NCI-H2196 (cell line): Measurements from ENCODE around the gene MPHOSPH10.
"Not testable (repeated sequence)": the region's sequence is repeated elsewhere in the genome, so short reads cannot be mapped to it uniquely, and the experiment has no call there.

ENCODE experiments used
- DNase-seq: peaks from one replicate; lab custom pipeline; 2025; ENCODE audit not compliant: unreplicated experiment; lab: John Stamatoyannopoulos, UW

Gene MPHOSPH10, protein sequence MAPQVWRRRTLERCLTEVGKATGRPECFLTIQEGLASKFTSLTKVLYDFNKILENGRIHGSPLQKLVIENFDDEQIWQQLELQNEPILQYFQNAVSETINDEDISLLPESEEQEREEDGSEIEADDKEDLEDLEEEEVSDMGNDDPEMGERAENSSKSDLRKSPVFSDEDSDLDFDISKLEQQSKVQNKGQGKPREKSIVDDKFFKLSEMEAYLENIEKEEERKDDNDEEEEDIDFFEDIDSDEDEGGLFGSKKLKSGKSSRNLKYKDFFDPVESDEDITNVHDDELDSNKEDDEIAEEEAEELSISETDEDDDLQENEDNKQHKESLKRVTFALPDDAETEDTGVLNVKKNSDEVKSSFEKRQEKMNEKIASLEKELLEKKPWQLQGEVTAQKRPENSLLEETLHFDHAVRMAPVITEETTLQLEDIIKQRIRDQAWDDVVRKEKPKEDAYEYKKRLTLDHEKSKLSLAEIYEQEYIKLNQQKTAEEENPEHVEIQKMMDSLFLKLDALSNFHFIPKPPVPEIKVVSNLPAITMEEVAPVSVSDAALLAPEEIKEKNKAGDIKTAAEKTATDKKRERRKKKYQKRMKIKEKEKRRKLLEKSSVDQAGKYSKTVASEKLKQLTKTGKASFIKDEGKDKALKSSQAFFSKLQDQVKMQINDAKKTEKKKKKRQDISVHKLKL

DNA sequence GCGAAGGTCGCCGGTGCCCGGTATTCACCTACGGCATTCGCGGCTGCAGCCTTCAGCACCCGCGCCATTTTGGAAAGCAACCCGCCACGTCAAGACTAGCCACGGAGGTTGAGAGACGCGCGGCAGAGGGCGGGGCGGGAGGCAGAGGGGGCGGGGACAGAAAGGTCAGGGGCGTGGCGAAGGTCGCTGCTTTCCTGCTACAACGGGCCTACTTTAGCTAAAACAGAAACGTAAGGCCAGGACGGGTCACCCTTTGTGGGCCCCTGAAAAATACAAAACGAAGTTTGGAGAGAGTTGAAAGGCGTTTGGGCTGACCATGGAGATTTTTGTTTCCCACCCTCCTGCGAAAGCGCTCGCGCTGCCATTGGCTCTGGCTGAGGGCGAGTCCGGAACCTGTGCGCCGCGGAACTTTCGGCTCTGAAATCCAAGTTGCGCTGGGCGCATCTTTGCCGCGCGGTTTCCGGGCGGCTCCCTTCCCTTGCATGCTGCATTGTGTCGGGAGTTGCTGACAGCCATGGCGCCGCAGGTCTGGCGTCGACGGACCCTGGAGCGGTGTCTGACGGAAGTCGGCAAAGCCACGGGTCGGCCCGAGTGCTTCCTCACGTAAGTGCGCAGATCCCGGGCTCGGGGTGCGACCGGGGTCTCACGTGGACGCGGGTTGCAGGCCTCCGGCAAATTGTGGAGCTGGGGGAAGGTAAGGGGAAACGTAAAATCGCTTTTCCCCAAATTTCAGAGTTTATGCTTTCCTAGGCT lies at the start of gene MPHOSPH10, which contains the start of gene MCEE:
MPHOSPH10 (plus strand) TSS at position 483 of the 753 bp plus-strand sequence; CDS start at position 515, 32 bp downstream.
MCEE (minus strand) TSS at position 78 of the 753 bp plus-strand sequence; CDS start at position 68, 10 bp downstream.
- DNase-seq, result peak; percentile 77

DNA sequence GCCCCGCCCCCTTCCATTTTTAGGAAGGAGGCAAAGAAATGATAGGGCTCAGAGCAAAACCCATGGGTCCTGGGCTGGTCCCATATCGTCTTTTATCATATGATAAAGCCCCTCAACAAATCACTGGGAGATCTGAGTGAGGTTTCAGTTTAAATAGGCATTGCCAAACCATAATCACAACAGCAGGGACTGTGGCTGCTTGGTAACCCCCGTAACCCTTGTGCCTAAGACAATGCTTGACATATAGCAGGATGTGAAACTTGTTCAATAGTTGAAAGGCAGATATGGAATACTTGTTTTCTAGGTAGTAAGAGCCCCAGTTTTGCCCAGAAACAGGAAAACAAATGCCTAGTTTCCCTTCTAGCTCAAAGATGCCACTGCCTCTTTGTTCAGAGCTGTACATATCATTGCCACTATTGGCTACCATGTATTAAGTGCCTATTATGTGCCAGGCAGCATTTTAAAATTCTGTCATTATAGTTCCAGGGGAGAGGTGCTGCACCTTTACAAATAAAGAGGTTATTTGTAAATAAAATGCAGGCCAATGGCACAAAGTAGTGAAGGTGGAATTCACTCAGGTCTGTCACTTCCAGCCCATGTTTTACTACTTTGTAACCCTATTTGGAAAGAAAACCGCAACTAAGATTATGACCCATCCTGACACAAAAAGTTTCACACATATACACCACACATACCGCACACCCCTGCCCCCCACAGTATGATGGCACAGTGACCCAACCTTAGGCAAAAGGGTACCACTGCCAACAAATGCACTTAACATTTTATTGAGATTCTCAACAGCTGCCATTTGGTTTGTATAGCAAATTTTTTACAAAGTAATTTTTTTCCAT lies 47.8 kb upstream of the MPHOSPH10 start:
- no peak for DNase-seq

DNA sequence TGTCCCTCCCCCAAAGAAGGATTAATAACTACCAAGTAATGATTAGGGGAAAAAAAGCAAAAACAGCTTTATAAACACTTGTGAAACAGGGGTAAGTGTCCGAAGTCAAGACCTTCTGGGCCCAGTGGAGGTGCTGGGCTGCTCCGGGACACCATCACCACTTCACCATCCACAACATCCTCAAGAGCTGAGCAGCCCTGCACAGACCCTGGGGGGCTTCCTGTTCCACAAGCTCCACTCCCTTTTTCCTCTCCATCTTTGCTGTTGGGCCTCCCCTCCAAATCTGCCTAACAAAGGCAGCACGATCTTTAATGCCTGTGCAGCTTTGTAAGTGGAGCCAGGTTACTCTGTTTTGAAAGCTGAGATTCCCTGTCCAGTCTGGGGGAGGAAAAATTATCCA lies 47.1 kb upstream of the MPHOSPH10 start:
- DNase-seq, result not testable (repeated sequence)

DNA sequence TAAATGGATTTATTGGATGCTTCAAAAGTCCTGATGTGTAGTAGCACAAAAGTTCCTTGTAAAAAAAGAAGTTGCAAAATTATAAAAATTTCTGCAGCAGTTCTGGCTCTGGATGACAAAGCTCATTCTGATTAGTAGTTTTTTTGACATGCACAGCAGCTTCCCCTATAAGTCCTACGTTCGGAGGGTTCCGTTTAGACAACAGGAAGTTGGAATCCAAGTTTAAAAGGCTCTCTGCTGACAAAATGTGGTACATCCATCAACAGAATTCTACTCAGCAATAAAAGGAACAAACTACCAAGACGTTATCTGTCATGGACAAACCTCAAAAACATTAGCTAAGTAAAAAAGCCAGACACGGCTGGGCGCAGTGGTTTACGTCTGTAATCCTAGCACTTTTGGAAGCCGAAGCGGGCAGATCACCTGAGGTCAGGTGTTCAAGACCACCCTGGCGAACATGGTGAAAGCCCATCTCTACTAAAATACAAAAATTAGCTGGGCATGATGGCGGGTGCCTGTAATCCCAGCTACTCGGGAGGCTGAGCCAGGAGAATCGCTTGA lies 46.6 kb upstream of the MPHOSPH10 start:
- DNase-seq, result not testable (repeated sequence)

DNA sequence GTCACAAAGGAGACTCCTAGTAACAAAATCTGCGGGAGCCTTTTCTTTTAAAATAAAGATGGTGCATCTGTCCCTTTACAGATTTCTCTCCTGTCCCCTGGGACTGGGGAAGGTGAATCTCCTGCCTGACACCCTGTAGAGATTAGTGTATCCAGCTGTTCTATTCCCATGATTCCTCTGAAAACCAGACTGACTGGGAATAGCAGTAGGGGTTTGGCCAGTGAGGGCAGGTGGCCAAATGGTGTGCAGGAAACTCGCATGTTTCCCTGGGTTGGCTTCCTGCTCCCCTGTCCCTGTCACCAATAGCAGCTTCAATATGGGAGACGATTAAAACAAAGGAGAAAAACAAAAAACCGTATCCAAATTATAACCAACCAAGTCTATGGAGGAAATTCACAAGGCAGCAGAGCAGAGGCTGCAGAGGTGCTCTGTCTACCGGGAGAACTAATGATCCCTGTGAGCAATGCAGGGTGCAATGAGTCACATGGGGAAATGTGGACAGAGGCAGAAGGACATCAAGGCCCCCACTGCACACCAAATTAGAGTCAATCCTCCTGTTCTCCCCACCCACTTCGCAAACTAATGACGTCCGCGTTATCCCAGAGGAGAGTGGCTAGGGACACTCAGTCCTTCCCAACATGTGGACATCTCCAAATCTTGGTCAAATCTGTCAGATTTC lies 45.0 kb upstream of the MPHOSPH10 start:
- DNase-seq, result not testable (repeated sequence)

DNA sequence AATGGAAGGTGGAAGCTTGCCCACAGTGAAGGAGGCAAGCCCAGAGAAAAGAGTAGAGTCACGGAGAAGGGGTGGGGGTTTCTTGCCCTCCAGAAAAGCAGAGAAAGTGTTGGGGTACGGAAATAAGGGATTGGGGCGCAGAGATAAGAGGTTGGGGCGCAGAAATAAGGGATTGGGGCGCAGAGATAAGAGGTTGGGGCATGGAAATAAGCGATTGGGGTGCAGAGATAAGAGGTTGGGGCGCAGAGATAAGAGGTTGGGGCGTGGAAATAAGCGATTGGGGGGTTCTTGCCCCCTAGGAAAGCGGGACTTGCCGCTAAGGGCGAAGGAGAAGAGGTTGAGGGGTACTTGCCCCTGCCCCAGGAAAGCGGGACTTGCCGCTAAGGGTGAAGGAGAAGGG lies 41.0 kb upstream of the MPHOSPH10 start:
- DNase-seq, result not testable (repeated sequence)

DNA sequence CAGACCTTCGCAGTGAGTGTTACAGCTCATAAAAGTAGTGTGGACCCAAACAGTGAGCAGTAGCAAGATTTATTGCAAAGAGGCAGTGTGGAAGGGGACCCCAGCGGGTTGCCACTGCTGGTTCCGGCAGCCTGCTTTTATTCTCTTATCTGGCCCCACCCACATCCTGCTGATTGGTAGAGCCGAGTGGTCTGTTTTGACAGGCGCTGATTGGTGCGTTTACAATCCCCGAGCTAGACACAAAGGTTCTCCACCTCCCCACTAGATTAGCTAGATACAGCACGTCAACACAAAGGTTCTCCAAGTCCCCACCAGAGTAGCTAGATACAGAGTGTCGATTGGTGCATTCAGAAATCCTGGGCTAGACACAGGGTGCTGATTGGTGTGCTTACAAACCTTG lies 38.6 kb upstream of the MPHOSPH10 start:
- DNase-seq, result not testable (repeated sequence)

DNA sequence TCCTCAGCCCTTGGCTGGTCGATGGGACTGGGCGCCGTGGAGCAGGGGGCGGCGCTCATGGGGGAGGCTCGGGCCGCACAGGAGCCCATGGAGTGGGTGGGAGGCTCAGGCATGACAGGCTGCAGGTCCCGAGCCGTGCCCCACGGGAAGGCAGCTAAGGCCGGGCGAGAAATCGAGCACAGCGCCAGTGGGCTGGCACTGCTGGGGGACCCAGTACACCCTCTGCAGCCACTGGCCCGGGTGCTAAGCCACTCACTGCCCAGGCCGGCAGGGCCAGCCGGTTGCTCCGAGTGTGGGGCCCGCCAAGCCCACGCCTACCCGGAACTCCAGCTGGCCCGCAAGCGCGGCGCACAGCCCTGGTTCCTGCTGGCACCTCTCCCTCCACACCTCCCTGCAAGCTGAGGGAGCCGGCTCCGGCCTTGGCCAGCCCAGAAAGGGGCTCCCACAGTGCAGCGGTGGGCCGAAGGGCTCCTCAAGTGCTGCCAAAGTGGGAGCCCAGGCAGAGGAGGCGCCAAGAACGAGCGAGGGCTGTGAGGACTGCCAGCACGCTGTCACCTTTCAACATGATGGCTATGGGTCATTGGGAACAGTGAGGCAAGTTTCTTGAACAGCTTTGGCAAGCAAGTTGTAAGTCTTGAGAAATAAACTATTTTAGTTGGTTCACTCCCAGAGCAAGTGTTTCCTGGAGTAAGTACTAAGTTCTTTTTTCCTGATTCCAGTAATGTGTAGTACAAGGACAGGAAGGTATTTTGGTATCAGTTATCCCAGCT lies 37.8 kb upstream of the MPHOSPH10 start:
- not testable (repeated sequence) for DNase-seq

DNA sequence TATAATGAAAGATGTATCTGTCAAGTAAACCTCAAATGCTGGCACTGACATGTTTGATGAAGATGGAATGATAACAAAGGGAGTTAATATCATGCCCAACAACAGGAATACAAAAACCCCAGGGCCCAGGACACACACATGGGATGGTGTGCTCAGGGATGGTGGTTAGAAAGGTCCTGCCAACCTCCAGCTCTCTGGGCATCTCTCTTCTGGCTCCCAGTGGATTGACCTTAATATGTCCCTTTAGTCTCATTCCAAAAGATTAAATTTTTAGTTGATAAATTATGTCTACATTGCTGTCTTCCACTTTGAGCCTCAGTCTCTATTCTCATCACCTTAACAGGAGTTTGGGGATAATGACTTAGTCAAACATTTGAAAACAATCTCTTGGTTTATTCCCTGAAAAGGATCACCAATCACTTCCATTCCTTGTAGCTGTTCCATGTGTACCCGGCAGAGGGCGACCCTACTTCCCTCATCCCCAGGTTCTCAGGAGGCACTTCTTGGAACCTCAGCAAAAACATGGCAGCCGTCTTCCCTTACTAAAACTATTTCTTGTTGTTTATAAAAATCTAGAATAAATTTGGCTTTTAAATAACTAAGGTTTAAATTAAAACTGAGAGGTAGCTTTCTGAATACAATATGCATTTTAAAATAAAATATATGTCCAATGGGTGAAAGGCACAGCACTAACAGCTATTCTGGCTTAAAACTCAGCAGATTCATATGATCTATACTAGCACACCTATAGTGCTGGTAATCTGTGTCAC lies 30.1 kb upstream of the MPHOSPH10 start:
- DNase-seq, result no peak

DNA sequence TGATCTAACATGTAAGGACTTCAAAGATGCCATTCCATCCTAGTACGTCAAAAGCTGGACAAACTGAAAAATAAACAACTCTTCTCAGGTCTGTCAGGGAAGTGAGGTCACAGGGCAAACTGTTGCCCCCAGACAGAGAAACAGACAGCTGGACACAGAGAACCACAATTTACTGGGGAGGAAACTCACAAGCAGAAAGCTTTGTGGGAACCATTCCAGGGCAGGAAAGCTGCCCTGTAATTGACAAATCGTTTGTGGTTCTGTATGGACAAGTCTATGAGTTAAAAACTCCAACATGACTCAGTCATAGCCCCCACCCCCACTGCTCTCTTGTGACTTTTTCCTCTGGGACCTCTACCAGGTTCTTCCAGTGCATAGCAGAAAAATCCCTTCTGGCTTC lies 28.8 kb upstream of the MPHOSPH10 start:
- no peak for DNase-seq

DNA sequence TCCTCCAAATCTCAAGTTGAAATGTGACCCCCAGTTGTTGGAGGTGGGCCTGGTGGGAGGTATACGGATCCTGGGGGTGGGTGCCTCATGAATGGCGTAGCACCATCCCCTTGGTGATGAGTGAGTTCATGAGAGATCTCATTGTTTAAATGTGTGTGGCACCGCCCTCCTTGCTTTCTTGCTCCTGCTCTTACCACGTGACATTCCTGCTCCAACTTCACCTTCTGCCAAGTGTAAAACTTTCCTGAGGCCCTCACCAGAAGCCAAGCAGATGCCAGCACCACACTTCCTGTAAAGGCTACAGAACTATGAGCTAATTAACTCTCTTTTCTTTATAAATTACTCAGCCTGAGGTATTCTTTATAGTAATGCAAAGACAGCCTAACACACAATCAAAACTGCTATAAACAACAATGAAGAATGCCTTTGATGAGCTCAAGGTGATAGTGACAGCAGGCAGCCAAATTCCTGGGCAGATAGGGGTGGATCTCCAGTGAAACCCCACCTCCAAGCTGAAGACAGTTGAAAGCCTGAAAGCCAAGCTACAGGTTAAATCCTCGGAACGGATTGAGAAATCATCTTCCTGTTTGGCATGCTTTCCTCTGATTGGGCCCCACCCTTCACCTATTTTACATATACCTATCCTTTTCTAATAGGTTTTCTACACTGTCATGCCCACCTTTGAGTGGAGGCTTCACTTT lies 27.3 kb upstream of the MPHOSPH10 start:
- DNase-seq, result no peak

DNA sequence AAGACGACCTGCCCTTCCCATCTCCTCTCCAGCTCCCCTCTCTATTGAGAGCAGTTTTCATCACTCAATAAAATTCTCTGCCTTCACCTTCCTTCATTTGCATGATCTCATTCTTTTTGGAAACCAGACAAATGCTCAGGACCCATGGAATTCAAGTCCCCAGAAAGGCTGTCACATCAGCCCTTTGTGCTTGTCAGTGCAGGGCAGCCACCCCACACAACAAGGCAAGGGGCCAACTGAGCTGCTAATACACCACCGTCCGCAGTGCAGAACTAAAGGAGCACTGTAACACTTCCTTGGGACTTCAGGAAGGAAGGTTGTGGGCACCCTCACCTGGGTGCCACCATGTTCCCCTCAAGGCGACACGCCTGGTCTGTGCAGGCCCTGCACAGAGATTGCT lies 26.6 kb upstream of the MPHOSPH10 start:
- DNase-seq, result no peak

DNA sequence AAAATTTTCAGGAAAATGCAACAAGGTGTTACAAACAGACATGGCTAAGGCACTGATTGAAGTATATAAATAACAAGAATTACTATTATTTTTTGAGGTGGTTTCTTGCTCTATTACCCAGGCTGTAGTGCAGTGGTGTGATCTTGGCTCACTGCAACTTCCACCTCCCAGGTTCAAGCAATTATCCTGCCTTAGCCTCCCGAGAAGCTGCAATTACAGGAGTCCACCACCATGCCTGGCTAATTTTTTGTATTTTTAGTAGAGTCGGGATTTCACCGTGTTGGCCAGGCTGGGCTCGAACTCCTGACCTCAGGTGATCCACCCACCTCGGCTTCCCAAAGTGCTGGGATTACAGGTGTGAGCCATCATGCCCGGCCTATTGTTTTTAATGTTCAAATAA lies 24.0 kb upstream of the MPHOSPH10 start:
- not testable (repeated sequence) for DNase-seq

DNA sequence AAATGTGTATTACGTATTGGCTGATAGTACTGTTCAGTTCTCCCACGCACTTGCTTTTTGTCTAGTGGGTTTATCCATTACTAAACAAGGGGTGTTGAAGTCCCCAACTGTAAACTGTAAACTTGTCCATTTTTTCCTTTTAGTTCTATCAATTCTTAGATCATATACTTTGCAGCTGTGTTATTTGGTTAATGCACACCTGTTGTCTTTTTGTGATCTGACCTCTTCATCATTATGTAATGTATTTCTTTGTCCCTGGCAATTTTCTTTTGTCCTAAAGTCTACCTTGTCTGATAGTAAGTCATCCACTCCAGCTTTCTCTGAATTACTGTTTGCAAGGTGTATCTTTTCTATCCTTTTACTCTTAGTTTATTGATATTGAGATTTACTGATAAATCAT lies 22.3 kb upstream of the MPHOSPH10 start:
- DNase-seq, result no peak

DNA sequence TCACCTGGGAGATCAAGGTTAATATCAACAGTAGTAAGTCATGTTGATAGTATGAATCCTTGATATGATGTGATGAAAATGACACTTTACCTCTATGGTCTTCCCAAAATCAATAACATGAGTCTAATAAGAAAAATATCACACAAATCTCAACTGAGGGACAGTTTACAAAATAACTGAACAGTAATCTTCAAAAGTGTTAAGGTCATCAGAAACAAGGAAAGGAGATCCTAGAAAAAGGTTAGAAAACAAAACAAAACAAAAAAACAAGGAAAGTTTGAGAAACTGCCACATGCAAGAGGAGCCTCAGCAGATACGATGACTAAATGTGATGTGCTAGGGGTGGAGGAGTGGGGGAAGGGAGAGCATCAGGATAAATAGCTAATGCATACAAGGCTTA lies 16.6 kb upstream of the MPHOSPH10 start:
- no peak for DNase-seq

DNA sequence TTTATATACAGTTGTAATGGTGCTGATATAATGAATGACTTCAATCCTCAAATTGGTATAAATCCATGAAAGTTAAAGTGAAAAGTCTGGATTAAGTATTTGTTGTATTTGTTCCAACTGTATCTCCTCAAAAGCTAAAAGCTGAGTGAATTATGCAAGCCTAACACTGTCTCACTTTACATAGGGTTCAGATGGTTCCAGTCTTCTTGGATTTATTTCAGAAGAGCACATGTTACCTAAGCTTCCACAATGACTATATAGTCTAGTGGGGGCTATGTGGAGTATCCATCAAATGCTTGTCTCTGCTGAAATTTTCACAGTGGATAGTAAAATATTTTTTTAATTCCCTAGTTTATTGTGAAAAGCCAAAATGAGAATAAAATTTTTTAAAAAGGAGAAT lies 13.4 kb upstream of the MPHOSPH10 start:
- no peak for DNase-seq

DNA sequence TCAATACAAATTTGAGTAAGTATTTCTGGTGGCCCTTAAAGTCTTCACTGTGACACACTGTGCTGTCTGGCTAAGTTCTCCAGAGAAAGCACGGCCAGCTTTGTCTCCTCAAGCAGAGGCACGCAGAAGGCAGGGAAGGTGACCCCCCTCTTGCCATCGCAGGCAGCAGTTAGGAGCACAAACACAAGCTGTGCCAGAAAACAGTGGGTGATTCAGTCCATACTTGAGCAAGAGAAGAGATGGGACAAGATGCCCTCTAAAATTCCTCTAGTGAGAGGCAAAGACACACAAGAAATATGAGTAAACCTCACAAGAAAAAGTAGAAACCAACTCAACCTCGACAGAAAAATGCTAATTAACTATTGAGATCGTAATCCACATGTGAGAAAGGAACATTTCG lies 10.2 kb upstream of the MPHOSPH10 start:
- DNase-seq, result no peak

DNA sequence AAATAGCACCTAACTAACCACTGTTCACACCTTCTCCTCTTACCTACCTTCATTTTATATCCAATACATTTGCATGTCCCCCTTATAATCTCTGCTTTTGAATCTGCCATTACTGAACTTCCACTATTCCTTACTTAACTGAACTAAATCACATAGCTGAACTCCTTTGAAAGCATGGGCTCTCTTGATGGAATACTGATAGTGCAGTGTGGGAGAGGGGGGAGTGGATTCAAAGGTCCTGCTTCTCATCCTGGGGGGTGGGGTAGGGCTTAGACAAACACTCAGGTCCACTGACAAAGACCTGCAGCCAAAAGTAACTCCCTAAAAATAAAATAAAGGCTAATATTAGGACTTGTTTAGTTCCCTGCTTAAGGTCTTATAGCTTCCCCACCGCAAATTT lies 9.0 kb upstream of the MPHOSPH10 start:
- no peak for DNase-seq
